HG02571 (cell line): ENCODE results near the gene ICAM4.

Experiments
- ATAC-seq: cut with Tn5 transposase; IDR thresholded peaks from one replicate; pipeline ENCODE4 v1.9.1; 2021; ENCODE audit warnings: mild to moderate bottlenecking, moderate library complexity; ENCODE audit not compliant: unreplicated experiment

Gene ICAM4

DNA sequence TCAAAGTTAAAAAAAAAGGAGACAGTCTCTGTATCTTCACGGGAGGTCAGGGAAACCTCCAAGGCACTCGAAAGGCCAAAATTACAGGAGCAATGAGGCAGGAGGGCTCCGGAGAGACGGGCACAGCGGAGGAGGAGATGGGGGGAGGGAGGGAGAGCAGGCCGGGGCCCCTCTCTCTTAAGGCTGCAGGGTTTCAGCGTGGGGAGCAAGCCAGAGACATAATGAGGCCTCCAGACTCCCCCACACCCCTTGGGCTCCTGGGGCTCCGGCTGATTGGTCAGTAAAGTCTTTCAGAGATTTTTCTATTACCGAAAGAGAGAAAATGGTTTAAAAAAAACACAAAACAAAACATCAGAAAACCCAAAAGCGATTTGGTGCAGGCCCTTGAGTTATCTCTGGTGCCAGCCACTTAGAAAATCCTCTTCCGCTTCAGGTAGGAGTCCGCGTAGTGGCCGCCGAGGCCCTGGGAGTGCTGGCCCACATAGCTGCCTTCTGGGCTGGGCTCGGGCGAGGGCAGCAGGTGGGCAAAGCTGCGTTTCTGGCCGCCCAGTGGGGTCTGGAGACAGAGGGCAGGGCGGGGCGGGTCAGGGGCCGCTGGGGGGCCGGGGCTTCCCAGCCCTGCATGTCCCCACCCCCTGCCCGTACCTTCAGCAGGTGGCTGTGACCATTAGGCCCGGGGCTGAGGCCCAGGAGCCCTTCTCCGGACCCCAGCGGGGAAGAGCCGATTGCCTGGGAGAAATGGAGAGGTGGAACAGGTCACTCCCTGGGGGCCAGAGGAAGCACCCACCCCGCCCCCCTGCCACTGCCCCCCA is 30.5 kb downstream of the ICAM4 start:
- ATAC-seq: no peak

DNA sequence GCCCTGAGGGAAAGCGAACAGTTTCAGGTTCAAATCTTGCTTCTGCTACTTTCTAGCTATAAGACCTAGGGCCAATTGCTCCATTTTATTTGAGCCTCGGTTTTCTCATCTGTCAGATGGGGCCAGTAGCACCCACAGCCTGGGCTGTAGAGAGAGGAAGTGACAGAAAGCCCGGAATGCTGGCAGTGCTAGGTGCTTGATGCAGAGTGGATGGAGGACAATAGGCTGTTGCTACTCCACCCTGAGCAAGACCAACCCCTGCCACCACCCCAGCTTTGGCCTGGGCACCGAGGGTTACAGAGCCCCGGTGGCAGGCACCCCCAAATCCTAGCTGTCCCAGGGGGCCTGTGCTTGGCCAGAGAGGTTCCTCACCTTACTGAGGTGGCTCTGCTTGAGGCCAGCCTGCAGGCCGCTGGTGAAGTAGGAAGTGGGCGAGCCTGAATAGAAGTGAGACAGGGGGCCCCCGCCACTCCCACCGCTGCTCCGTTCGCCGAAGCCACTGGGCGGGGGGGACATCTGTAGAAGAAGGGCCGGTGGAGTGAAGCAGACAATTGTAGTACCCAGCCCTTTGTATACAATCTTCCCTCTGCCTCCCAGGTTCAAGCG is 31.2 kb downstream of the ICAM4 start:
- no peak for ATAC-seq

DNA sequence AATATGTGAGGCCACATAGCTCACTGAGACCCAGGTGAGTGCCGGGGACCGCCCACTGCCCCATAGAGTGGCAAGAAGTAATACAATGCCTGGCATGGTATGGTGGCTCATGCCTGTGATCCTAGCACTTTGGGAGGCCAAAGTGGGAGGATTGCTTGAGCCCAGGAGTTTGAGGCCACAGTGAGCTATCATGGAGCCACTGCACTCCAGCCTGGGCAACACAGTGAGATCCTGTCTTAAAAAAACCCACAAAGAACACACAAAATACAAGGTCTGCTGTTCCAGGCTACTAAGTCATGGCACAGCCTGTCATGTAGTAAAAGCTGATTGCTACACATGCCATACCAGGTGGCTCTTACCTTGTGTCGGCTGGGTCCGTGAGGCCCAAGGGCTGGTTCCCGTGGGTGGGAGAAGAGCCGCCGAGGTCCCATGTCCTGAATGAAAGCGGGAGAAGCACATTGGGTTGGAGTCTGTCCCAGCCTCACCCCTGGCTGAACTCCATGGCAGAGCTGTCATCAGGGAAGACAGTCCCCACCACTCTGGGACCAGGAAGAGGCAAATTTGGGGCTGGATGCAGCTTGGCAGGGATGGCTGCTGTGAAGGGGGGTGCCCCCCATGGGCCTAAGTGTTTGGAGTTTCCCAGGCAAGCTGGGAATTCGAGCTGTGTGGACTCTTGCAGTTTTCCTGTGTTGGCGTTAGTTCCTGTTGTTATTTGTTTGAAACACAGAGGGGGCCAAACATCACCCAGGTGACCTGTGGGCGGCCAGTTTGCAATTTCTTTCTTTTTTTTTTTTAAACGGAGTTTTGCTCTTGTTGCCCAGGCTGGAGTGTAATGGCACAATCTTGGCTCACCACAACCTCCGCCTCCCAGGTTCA is 32.3 kb downstream of the ICAM4 start:
- ATAC-seq: no peak

DNA sequence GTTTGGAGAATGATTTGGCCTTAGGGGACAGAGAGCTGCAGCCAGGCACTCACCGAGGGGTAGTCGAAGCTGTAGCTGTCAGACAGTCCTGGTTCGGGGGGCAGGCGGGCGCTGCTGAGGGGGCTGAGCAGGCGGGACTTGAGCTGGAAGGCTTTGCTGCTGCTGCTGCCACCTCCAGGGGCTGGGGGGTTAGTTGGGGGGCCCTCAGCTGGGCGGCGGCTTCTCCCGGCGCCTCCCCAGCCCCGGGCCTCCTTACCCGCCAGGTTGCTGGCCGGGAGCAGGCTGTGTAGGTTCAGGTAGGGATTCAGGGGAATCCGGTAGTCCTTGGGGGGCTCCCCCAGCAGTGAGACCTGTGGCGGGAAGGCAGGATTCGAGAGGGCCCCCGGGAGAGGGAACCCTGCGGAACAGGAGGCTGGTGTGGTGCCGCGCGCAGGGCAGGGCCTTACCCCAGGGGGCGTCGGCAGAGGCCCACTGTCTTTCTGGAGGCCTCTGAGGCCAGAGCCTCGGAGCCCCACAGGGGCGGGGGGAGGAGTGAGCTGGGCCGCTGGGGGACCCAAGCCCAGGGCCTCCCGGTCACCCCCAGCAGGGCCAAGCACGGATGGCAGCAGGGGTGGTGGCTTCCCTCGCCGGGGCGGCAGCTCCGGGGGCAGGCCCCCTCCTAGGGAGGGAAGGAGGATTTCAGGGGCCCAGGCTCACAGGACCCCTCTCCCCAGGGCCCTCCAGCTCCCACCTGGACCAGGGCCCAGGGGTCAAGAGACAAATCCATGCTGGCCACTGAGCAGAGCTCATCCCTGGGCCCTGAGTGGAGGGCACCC is 34.1 kb downstream of the ICAM4 start:
- no peak for ATAC-seq

DNA sequence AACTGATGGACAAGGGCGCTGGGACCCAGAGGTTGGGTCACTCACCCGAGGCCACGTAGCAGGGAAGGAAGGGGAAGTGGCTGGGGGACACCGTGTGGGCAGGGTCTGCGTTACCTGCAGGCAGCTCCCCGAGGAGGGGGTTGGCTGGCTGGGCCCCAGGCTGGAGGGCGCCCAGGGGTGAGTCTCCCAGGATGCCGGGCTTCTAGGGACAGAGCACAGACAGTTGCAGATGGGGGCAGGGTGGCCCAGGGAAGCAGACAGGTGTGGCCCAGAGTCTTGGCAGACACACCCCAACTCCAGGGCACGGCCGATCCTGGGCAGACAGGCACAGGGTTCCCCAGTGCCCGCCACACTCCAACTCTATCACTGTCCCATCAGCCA is 34.7 kb downstream of the ICAM4 start:
- no peak for ATAC-seq

DNA sequence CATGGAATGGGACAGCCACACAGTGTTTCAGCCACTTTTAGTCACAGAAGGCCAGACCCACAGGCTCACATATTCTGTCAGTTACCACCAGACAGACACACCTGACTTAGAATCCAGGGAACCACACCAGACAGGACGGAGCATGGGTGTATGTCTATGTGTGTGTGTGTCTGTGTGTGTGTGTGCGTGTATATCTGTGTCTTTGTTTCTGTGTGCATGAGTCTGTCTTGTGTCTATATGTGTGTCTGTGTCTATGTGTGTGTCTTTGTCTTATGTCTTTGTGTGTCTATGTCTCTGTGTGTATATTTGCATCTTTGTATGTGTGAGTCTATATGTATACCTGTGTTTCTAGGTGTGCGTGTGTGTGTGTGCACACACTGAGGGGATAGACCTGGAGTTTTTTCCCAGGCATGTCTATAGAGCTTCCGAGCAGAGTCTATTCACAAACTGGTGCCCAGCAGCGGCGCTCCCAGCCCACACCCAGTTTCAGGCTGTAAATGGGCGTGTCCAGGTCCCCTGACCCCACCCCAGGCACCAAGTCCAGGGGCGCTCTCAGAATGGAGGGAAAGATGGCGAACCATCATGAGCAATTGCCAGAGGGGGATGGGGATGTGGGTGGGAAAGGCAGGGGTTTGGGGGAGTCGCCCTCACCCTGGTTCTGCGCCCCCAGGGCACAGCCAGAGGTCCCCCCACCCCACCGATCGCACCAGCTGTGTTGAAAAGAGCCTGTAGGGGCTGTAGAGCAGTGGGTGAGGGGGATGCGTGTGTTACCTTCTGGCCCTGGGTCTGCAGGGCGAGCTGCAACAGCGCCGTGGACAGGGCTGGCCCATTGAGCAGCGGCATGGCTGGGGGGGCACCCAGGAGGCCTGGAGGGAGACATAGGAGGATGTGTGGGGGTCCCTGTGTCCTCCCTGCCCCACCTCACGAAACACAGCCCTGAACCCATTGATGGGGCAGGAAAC is 35.4 kb downstream of the ICAM4 start:
- ATAC-seq: no peak

DNA sequence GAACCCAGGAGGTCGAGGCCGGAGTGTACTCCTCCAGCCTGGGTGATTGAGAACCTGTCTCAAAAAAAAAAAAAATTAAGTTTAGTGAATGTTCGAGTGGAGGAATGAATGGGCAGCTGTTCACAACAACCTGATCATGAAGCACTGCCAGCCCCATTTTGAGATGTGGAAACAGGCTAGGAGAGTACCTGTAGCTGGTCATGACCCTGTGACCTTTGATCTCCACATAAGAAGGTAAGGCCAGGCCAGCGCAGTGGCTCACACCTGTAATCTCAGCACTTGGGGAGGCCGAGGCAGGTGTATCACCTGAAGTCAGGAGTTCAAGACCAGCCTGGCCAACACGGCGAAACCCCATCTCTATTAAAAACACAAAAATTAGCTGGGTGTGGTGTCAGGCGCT is 39.0 kb downstream of the ICAM4 start:
- no peak for ATAC-seq

DNA sequence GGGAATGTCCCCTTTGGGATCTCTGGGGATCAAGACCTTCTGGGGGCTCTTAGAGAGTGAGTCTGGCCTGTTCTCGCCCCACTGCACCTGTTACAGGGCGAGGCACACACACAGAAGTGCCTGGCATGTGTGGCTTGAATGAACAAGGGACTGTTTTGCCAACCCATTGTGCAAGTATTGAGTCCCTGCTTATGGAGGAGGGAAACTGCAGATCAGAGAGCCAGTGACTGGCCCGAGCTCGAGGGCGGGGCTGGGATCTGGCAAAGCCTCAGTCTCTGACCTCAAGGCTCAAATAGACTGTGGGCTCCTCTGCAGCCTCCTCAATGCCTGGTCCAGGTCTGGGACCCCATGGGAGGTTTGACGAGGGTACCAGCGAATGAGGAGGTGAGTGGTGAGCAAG is 41.0 kb downstream of the ICAM4 start:
- no peak for ATAC-seq

DNA sequence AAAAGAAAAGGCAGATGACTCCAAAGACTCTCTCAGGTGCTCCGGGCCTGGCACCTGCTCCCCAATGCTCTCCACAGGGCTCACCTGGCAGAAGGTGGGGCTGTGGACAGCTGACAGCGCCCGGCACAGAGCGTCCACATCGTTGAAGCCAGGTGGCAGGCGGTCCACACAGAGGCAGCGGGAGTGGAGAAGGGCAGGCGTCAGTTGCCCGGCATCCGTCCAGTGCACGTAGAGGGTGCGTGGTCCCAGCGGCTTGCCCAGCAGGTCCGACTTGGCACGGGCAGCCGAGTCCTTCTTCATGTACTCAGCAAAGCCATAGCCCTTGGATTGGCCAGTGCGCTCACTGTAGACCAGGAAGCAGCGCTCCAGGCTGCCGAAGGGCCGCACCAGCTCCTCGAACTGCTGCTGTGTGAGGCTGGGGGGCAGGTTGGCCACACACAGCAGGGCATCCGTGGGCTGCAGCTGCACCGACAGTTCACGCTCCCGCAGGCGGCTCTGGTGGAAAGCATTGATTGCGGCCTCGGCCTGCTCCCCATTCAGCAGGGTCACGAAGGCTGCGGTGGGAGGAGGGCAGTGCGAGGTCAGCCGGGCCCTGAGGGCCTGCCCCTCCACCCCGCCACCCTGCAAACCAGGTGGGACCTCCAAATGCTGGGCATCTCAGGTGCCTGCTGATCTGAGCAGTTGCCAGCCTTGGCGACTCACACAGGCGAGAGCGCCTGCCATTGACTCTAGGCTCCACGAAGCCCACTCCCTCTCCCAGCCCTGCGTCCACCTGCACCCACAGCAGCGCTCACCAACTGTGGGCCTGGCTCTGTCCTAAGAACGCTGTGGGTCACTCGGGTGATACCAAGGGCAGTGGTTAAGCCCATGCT is 42.0 kb downstream of the ICAM4 start:
- ATAC-seq: no peak

DNA sequence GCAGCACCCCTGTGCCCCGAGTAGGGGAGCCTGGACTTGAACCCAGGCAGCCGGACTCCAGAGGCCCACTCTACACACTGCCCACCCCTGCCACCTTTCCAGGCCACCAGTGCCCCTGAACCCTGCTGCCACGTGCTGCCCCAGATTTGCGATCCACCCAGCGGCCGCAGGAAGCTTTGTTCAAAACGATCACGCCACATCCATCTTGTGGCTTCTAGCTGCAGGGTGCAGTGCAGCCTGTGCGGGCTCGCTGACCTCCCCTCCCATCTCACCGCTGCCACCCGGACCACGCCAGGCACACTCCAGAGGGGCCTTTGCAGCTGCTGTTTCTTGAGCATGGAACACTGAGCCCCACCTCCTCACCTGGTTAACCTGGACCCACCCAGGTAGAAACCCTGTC is 42.8 kb downstream of the ICAM4 start:
- no peak for ATAC-seq

DNA sequence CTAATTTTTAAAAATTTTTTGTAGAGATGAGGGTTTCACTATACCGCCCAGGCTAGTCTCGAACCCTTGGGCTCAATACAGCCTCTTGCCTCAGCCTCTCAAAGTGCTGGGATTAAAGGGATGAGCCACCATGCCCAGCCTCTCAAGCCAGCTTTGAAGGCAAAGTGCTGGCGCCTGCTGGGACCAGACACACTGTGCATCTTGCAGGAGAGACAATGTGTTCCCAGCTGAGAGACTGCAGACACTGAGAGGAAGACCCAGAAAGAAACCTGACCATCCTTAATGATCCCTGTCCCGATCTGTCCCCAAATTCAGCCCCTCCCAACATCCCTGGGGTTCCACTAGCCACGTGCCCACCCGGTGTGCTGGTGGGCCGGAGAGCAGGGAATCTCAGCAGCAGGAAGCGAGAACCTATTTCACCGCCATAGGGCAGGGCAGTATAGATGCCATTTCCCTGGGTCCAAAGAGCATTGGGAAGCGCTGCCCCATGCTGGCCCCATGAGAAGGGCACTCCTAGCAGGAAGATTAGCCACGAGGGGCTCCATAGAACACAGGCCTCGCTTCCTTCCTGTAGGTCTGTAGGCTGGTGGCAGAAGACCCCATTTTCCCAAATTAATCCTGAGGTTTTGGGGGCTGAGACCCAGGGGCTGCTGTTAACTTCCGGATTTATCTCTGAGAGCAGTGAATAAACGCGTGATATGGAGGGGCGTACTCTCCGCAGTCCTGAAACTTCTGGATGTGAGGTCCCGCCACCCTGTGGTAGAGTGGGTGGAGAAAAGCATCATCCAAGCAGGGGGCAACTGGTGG is 45.6 kb downstream of the ICAM4 start:
- ATAC-seq: no peak

DNA sequence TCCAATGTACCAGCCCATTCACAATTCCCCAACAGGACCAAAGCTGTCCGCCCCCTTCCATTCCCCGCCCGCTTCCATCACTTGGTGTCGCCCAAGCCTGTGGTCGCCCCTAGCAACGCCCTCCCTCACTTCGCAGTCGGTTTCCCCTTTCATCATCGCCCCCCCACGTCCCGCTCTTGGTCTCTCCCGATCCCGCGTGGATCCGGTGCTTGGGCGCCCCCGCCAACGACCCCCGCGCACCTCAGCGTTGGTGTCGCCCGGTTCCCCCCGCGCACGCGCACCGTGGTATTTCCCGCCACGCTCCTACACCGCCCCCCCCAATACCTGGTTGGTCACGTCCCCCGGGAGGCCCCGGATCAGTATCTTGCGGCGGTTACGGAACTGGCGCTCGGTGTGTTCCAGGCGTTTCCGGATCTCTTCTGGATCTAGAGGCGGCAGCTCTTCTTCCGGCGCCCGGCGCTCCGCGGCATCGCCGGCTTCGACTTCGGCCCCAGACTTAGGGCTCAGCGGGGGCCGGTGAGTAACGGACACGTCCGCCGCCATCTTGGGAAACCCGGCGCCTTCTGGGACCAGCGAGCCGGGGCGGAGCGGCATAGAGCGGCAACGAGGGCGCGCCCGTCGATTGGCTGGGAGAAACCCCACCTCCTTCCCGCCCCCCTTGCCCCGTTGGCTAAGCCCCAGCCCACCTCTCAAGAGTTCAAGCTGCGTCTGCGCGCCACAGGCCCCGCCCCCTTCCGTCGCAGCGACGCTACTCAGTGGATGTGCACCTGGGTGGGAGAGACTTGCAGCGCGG is 46.4 kb downstream of the ICAM4 start, which contains the start of gene RAVER1:
Gene RAVER1, minus strand, starts transcription at position 565 of the 793 bp plus-strand sequence. Its CDS starts 22 bp downstream, at position 543.
- ATAC-seq: peak; percentile 85

DNA sequence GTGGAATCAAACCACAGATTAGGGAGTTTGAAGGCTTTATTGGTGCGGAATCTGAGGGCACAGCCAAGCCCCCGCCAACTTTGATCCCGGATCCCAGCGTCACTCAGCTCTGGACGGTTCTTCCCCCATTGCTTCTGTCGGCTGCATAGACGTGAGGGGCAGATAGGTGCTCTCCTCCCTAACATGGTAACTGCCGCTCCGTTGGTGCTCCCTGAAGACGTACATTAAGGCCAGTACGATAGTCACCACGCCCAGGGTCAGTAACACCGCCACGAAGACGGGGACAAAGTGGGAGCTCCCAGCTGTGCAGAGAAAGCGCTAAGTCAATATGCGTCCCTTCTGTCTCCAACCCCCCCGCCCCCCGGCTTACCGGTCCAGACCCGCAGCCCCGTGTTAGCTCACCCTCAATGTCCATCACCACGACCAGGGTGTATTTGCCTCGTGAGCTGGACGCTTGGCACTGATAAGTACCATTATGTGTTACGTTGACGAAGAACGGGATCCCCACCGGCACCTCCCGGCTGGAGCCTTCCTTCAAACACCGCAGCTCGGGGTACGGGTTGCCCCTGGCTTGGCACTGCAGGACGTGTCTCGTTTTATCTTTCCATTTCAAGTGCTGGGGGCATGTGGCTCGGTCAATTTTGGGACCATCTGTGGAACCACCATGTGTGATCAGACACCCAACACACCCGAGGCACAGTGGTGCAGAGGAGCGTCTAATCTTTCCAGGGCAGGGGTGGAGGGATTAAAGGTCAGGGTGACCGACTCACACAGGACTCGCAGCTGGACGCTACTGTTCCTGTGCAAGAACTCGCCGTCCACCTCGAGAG is 47.2 kb downstream of the ICAM4 start:
- no peak for ATAC-seq

DNA sequence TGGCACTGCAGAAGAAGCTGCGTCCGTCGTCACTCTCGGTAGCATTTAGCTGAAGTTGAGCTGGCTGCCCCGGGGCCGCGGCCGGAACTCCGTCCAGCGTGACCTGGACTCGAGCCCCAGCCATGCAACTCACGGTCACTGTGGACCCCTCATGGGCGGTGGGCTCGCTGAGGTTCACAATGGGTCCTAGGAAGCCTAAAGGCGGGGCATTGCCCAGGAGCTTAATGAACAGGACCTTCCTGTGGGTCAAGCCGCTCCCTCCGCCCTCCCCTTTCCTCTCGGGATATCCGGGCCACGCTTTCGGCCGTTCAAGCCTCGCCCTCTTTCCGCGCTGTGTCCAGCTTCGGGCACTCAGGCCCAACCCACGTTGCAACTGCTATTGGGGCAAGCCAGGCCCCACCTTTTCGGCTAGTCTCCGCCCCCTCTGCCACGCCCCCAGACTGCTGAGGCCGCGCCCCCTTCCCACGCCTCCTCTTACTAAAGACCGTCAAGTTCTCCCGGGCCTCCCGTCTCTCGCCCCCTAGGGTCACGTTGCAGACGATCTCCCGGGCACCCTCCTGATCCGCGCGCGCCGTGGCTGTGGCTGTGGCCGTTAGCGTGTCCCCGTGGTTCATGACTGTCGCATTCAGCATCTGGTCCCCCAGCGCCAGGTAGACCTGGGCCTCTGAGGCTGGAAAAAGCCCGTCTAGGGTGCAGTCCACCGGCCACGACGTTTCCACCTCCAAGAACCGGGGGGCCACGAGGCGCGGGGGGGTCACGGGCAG is 48.0 kb downstream of the ICAM4 start:
- ATAC-seq: no peak

DNA sequence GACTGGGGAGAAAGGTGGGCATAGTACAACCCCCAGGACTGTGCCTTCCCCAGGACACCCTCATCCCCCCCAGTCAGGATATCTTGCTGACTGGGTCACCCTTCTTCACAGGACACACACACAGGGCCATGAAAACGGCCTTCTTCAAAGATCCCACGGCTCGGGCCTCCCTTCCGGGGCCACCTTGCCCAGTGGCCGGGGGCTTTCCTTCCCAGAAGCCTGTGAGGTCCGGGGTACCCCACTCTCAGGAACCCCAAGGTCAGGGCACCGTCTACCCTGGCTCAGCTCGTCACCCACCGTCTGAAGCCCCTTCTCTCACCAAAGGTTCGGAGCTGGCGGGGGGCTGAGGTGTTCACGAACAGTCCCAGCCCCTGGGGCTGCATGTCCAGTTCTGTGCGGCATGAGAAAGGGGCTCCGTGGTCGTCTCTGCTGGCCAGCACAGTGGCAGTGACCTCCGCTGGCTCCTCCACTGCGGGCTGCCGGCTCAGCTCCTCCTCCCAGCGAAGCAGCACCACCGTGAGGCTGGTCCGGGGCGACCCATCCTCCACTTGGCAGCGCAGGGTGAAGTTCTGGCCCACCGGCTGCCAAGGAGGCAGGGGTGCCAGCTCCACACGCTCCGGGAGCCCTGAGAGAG is 48.7 kb downstream of the ICAM4 start:
- no peak for ATAC-seq
